Fibroblast of lung (primary cell): Measurements from ENCODE around the gene NEB. TPM values are rescaled to one million over a fixed set of nuclear protein-coding genes. Genes with fewer than 3 reads are reported as not detected.
"Not testable (repeated sequence)": the region's sequence is repeated elsewhere in the genome, so short reads cannot be mapped to it uniquely, and the experiment has no call there.

Experiments used
- DNase-seq, 2 donors: peaks; one replicate each; pipeline versions ENCODE4 v3.0.0 to v3.0.0-alpha.2; 2010; ENCODE audit warnings: low read depth in 2 of 2
- H2AFZ ChIP-seq: 2 replicates; pipeline ENCODE4 v1.5.1; 2012; ENCODE audit warnings: low read length, control low read depth, inconsistent platforms
- H3K27ac ChIP-seq: 2 replicates; pipeline ENCODE4 v1.5.1; 2011; ENCODE audit warnings: low read length, control low read depth; ENCODE audit not compliant: insufficient read depth
- H3K27me3 ChIP-seq: 2 replicates; pipeline ENCODE4 v1.5.1; 2011; ENCODE audit warnings: mild to moderate bottlenecking, low read length; ENCODE audit not compliant: control insufficient read depth, insufficient read depth
- H3K36me3 ChIP-seq: 2 replicates; pipeline ENCODE4 v1.5.1; 2011; ENCODE audit warnings: low read length; ENCODE audit not compliant: control insufficient read depth, insufficient read depth
- H3K4me1 ChIP-seq: 2 replicates; pipeline ENCODE4 v1.5.1; 2011; ENCODE audit warnings: low read length; ENCODE audit not compliant: control insufficient read depth, insufficient read depth; ENCODE audit errors: extremely low read depth
- H3K4me2 ChIP-seq: 2 replicates; pipeline ENCODE4 v1.5.1; 2011; ENCODE audit warnings: low read length, control low read depth; ENCODE audit not compliant: insufficient read depth; ENCODE audit errors: extremely low read depth
- H3K4me3 ChIP-seq, 4 experiments: fragments of 200-600 bp in 1 of 4; sonication (generic) in 1 of 4; replicated peaks in 1 of 4; 2 replicates each; pipeline ENCODE4 v1.5.1; 2011 to 2016; ENCODE audit warnings: low read length in 4 of 4, low read depth in 3 of 4, mild to moderate bottlenecking in 3 of 4, control low read depth in 2 of 4, inconsistent platforms in 1 of 4, mixed read lengths in 1 of 4; ENCODE audit not compliant: insufficient read depth in 1 of 4; ENCODE audit errors: control extremely low read depth in 1 of 4
- H3K79me2 ChIP-seq: 2 replicates; pipeline ENCODE4 v1.5.1; 2012; ENCODE audit warnings: mild to moderate bottlenecking, low read length, inconsistent platforms; ENCODE audit not compliant: control insufficient read depth, insufficient read depth
- H3K9ac ChIP-seq: 2 replicates; pipeline ENCODE4 v1.5.1; 2011; ENCODE audit warnings: mild to moderate bottlenecking, low read length, control low read depth; ENCODE audit not compliant: insufficient read depth
- H3K9me3 ChIP-seq: 2 replicates; pipeline ENCODE4 v1.5.1; 2012; ENCODE audit warnings: low read depth, low read length; ENCODE audit not compliant: control insufficient read depth, insufficient read depth
- H4K20me1 ChIP-seq: 2 replicates; pipeline ENCODE4 v1.5.1; 2011; ENCODE audit warnings: low read length; ENCODE audit not compliant: control insufficient read depth, insufficient read depth; ENCODE audit errors: extremely low read depth
- CTCF ChIP-seq, 2 donors: IDR thresholded peaks in 1 of 2; conservative IDR thresholded peaks in 1 of 2; 1 replicate in 1 of 2; 2 replicates in 1 of 2; pipeline ENCODE4 v1.5.1; 2011 to 2012; ENCODE audit warnings: low read length in 2 of 2, control low read depth in 1 of 2, inconsistent platforms in 1 of 2, low read depth in 1 of 2, mild to moderate bottlenecking in 1 of 2
- EZH2 ChIP-seq: IDR thresholded peaks from 2 replicates; pipeline ENCODE4 v1.5.1; 2012; ENCODE audit warnings: low read length, control low read depth, mild to moderate bottlenecking; ENCODE audit errors: missing control alignments
- polyA plus RNA-seq, 2 donors: library from polyadenylated mRNA; depleted of rRNA in 1 of 2; stranded (reverse) in 1 of 2; unstranded in 1 of 2; fragments of >200 nt; gene quantifications; 2 replicates each; pipeline ENCODE4 v1.2.1, GENCODE V29; 2011 to 2012; ENCODE audit warnings: missing spikeins in 1 of 2
- total RNA-seq: library from RNA; depleted of rRNA; stranded (reverse); fragments of >200 nt; gene quantifications from 2 replicates; pipeline ENCODE4 v1.2.1, GENCODE V29; 2014

Gene NEB
- total and polyA plus RNA-seq, 2 donors (not counting 1 experiment from before 2014, with no cell fraction given) = 0.17 to 0.26 TPM

GRCh38 chr2:151644580-151644979, 89.7 kb downstream of the NEB start:
- Histone ChIP-seq H3K79me2 (no peaks in the 10 kb centered on the region), H3K9ac (no peak overlapping the region), H3K27ac (no peak overlapping the region), H3K4me2 (no peak overlapping the region), H2AFZ (no peak overlapping the region), H3K27me3 (no peaks in the 10 kb centered on the region), H3K9me3 (no peaks in the 10 kb centered on the region), H3K36me3 (no peaks in the 10 kb centered on the region), H4K20me1 (no peaks in the 10 kb centered on the region), H3K4me1 (no peaks in the 10 kb centered on the region), H3K4me3 (no peak overlapping the region)
- no peak for DNase-seq
- TF ChIP-seq EZH2 = no peak
- TF ChIP-seq CTCF (conservative IDR thresholded peaks at IDR 0.05 in 1 of 2, IDR thresholded peaks at IDR 0.05 in 1 of 2; ENCODE audit: low read depth in 1 of 2, low read length in 2 of 2) = no peak

- not testable (repeated sequence) for H2AFZ ChIP-seq, H3K4me1 ChIP-seq, H3K4me3 ChIP-seq, H3K36me3 ChIP-seq, H3K27ac ChIP-seq, H4K20me1 ChIP-seq, H3K4me2 ChIP-seq, H3K9ac ChIP-seq, DNase-seq, H3K9me3 ChIP-seq, H3K79me2 ChIP-seq, H3K27me3 ChIP-seq
These were observed 92.4 kb downstream of the NEB start for GRCh38 chr2:151641895-151642294.

GRCh38 chr2:151640087-151640486, 94.2 kb downstream of the NEB start:
- H3K4me2 ChIP-seq = no peak overlapping the region
- H3K4me1 ChIP-seq = no peaks in the 10 kb centered on the region
- DNase-seq = no peak
- TF ChIP-seq EZH2 (no peak), CTCF (conservative IDR thresholded peaks at IDR 0.05 in 1 of 2, IDR thresholded peaks at IDR 0.05 in 1 of 2; ENCODE audit: low read depth in 1 of 2, low read length in 2 of 2) (no peak)
- H3K9me3 ChIP-seq = no peaks in the 10 kb centered on the region
- no peak overlapping the region for H3K27ac ChIP-seq
- H3K79me2 ChIP-seq = no peaks in the 10 kb centered on the region
- no peaks in the 10 kb centered on the region for H3K36me3 ChIP-seq
- H3K9ac ChIP-seq = no peak overlapping the region
- no peaks in the 10 kb centered on the region for H4K20me1 ChIP-seq
- H3K27me3 ChIP-seq = no peaks in the 10 kb centered on the region
- no peak overlapping the region for H2AFZ ChIP-seq
- no peak overlapping the region for H3K4me3 ChIP-seq
